ENCODE data around the gene PCSK6. TPM values are rescaled to one million over a fixed set of nuclear protein-coding genes. Genes with fewer than 3 reads are reported as not detected.
A peak's percentile ranks its signal among the peaks of the same experiment; 100 is the strongest.
"Not testable (repeated sequence)": the region's sequence is repeated elsewhere in the genome, so short reads cannot be mapped to it uniquely, and the experiment has no call there.

Gene PCSK6
- polyA plus RNA-seq, 1 donor from 2014 or later = 0.14 TPM

DNA sequence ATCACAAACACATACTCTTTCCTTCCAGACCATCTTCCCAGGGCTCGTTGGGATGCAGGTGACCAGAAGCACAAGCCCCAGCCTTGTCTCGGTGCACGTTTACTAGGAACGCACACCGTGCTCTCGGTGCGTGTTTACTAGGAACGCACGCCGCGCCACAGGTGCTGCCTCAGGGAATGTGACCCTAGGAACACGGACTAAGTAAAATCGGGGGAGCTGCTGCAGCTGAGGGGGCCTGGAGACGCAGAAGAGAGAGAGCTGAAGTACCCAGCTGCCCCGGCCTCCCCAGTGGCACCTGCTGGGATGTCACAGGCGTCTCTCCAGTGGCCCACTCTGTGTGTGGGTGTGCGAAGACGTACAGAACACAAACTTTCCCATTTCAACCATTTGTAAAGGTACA is 103.5 kb downstream of the PCSK6 start:
- Mint-ChIP-seq H3K27me3 (peaks cover 10% of the 10 kb centered on the region), H3K27ac (no peak overlapping the region), H3K4me3 (no peak overlapping the region), H3K9me3 (peaks cover 0 to 3% (median 0%) of the 10 kb centered on the region in 3 donors), H3K36me3 (no peaks in the 10 kb centered on the region), H3K4me1 (no peaks in the 10 kb centered on the region)

DNA sequence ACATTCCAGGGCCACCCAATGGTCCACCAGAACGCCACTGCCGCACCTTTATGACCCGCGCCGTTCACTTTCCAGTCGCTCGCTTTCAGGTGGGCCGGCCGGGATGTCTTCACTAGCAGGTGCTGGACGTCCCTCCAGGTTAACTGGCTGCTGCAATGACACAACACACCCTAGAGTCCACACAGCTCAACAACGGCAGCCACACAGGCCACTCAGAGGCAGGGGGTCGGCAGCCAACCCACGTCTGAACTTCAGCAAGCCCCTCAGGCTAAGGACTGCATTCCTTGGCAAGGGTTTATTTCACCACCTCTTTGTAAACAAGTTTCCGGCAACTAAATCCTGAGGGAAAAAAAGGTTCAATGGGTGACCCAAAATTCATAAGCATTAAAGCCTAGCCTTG is 105.2 kb downstream of the PCSK6 start:
- H3K27me3 Mint-ChIP-seq = peaks cover 7% of the 10 kb centered on the region
- H3K4me3 Mint-ChIP-seq = no peak overlapping the region
- peaks cover 0 to 3% (median 0%) of the 10 kb centered on the region in 3 donors for H3K9me3 Mint-ChIP-seq
- H3K4me1 Mint-ChIP-seq = no peaks in the 10 kb centered on the region
- H3K36me3 Mint-ChIP-seq = no peaks in the 10 kb centered on the region
- no peak overlapping the region for H3K27ac Mint-ChIP-seq

DNA sequence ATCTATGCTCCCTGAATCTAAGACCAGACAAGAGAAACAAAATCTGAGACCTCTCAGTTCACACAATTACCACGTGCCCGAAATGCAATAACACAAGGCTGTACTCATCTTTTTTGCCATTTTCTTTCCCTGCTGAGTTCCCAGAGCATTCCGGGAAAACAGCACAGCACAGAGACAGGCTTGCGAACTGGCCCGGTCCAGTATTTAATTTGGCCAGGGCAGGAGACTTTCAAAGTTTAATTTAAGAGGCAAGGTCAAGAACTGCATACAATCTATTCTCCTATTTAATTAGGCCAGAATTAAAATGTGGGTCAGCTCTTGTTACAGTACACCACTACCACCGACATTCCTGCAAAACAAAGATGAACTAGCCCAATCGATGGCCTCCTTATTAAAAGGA is 107.0 kb downstream of the PCSK6 start:
- Mint-ChIP-seq H3K27ac (peak overlapping the region in 1 of 3 donors; percentile 35), H3K4me1 (no peaks in the 10 kb centered on the region), H3K4me3 (no peak overlapping the region), H3K27me3 (peaks cover 7% of the 10 kb centered on the region), H3K36me3 (no peaks in the 10 kb centered on the region), H3K9me3 (no peaks in the 10 kb centered on the region)

- no peak overlapping the region for H3K27ac Mint-ChIP-seq
- no peaks in the 10 kb centered on the region for H3K36me3 Mint-ChIP-seq
- no peak overlapping the region for H3K4me3 Mint-ChIP-seq
- no peaks in the 10 kb centered on the region for H3K4me1 Mint-ChIP-seq
- peaks cover 7% of the 10 kb centered on the region for H3K27me3 Mint-ChIP-seq
- H3K9me3 Mint-ChIP-seq = no peaks in the 10 kb centered on the region
Measured at GRCh38 chr15:101381671-101382212, 107.8 kb downstream of the PCSK6 start.

GRCh38 chr15:101380146-101380545 is 109.4 kb downstream of the PCSK6 start:
- Mint-ChIP-seq H3K4me1 (no peaks in the 10 kb centered on the region), H3K27ac (no peak overlapping the region), H3K27me3 (peaks cover 4% of the 10 kb centered on the region), H3K9me3 (no peaks in the 10 kb centered on the region), H3K36me3 (no peaks in the 10 kb centered on the region), H3K4me3 (no peak overlapping the region)

DNA sequence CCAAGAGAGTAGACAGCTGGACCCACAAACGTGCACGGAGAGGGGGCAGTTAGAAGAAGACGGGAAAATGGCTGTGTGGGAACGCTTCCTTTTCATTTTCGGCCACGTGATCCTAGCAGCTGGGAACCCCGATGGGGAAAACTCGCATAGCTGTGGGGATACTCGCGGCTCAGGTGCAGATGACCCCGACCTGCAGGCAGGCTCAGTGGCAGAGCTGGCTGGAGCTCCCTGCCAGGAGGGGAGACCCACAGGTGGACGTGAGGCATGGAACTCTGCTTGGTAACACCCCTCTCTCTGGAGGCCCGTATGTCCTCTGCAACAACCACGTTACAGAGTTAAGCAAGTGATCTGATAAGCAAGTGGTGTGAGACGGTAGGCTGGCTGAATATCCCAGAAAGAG is 109.9 kb downstream of the PCSK6 start:
- H3K4me3 Mint-ChIP-seq = no peak overlapping the region
- no peak overlapping the region for H3K27ac Mint-ChIP-seq
- no peaks in the 10 kb centered on the region for H3K9me3 Mint-ChIP-seq
- no peaks in the 10 kb centered on the region for H3K36me3 Mint-ChIP-seq
- no peaks in the 10 kb centered on the region for H3K4me1 Mint-ChIP-seq
- peaks cover 4% of the 10 kb centered on the region for H3K27me3 Mint-ChIP-seq

DNA sequence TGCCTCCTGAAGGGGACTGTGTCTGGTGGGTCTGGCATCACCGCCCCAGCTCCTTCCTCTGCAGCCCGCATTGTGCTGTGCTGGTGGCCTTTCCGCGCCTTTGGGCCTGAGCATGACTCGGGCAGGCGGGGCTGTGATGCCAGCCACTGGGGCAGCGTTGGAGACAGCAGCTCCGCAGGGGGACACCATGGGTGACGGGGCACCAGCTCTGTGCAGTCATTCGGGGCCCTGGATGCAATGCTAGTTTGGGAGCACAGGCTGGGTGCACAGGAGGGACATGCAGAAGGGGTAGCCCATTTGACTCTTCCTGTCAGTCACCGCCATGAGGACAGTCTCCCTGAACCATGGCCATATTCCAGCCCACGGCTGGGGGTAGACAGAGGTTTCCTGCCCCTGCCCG is 110.6 kb downstream of the PCSK6 start:
- H3K27me3 Mint-ChIP-seq = peaks cover 2% of the 10 kb centered on the region
- no peaks in the 10 kb centered on the region for H3K4me1 Mint-ChIP-seq
- no peaks in the 10 kb centered on the region for H3K36me3 Mint-ChIP-seq
- H3K9me3 Mint-ChIP-seq = no peaks in the 10 kb centered on the region
- no peak overlapping the region for H3K4me3 Mint-ChIP-seq
- no peak overlapping the region for H3K27ac Mint-ChIP-seq

- H3K4me1 Mint-ChIP-seq = peaks cover 0 to 3% (median 0%) of the 10 kb centered on the region in 3 donors
- no peak overlapping the region for H3K4me3 Mint-ChIP-seq
- peaks cover 2% of the 10 kb centered on the region for H3K27me3 Mint-ChIP-seq
- no peaks in the 10 kb centered on the region for H3K9me3 Mint-ChIP-seq
- no peak overlapping the region for H3K27ac Mint-ChIP-seq
- no peaks in the 10 kb centered on the region for H3K36me3 Mint-ChIP-seq
Measured at GRCh38 chr15:101378171-101378755, 111.2 kb downstream of the PCSK6 start.

GRCh38 chr15:101376615-101377395 is 112.7 kb downstream of the PCSK6 start:
- Mint-ChIP-seq H3K36me3 (no peaks in the 10 kb centered on the region), H3K4me1 (peaks cover 0 to 3% (median 0%) of the 10 kb centered on the region in 3 donors), H3K9me3 (no peaks in the 10 kb centered on the region), H3K27me3 (peaks cover 4% of the 10 kb centered on the region), H3K4me3 (no peak overlapping the region), H3K27ac (no peak overlapping the region)

DNA sequence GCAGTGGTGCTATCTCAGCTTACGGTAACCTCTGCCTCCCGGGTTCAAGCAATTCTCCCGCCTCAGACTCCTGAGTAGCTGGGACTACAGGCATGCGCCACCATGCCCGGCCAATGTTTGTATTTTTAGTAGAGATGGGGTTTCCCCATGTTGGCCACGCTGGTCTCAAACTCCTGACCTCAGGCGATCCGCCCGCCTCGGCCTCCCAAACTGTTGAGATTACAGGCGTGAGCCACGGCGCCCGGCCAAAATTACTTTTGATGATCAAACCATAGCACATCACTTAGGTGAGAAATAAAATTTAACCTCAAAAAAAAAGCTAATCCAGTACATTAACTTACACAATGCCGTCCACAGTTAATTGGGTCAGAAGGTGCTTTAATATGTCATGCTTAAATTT is 114.5 kb downstream of the PCSK6 start:
- not testable (repeated sequence) for H3K4me1 Mint-ChIP-seq, H3K27ac Mint-ChIP-seq, H3K9me3 Mint-ChIP-seq, H3K36me3 Mint-ChIP-seq, H3K27me3 Mint-ChIP-seq, H3K4me3 Mint-ChIP-seq

DNA sequence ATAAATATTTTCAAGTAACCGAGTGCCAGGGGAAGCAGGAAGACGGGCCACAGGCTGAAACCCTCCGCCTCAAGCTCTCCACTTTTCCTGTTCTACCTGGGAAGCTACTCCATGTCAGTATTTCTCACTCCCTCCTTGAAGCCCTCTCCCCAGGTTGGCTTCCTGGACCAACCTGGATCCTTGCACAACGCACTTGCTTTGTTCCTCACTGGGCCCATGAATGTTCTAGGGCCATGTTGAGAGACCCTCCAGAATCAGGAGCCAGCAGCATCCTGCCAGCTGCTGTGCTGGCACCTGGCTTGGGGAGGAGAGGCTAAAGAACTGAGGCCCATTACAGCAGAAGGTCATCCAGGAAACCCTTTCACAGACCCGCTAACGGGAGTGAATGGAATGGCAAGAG is 115.2 kb downstream of the PCSK6 start:
- Mint-ChIP-seq H3K27me3 (peaks cover 8% of the 10 kb centered on the region), H3K4me3 (no peak overlapping the region), H3K9me3 (no peaks in the 10 kb centered on the region), H3K4me1 (peaks cover 0 to 3% (median 0%) of the 10 kb centered on the region in 3 donors), H3K27ac (no peak overlapping the region), H3K36me3 (no peaks in the 10 kb centered on the region)

DNA sequence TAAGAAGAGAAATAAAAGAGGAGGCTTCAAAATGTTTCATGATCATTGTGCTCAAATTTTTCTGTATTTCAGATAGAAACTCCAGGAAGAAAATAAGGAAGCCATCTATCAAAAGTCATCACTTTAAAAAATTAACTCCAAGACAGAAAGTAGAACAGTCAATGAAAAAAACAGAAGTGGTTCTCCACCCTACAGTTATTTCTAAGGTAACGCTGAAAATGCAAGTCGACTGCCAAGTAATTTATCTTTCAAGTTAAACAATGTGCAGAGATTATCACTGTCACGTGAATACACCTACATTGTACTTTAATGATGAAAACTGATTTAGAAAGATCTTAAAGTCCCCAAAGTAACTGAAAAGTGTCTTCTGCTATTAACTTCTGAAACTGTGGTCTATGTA is 115.9 kb downstream of the PCSK6 start:
- H3K4me1 Mint-ChIP-seq = peaks cover 0 to 3% (median 0%) of the 10 kb centered on the region in 3 donors
- no peak overlapping the region for H3K4me3 Mint-ChIP-seq
- H3K36me3 Mint-ChIP-seq = no peaks in the 10 kb centered on the region
- peaks cover 8% of the 10 kb centered on the region for H3K27me3 Mint-ChIP-seq
- no peak overlapping the region for H3K27ac Mint-ChIP-seq
- H3K9me3 Mint-ChIP-seq = no peaks in the 10 kb centered on the region

- Mint-ChIP-seq H3K27me3 (peaks cover 8% of the 10 kb centered on the region), H3K27ac (no peak overlapping the region), H3K4me3 (no peak overlapping the region), H3K9me3 (no peaks in the 10 kb centered on the region), H3K36me3 (no peaks in the 10 kb centered on the region), H3K4me1 (peaks cover 0 to 3% (median 0%) of the 10 kb centered on the region in 3 donors)
Measured at GRCh38 chr15:101372960-101373525, 116.5 kb downstream of the PCSK6 start.

GRCh38 chr15:101372149-101372577 is 117.3 kb downstream of the PCSK6 start:
- Mint-ChIP-seq H3K27me3 (peaks cover 8% of the 10 kb centered on the region), H3K4me3 (peak overlapping the region in 1 of 4 donors; percentile 30), H3K9me3 (no peaks in the 10 kb centered on the region), H3K36me3 (no peaks in the 10 kb centered on the region), H3K4me1 (peaks cover 0 to 3% (median 0%) of the 10 kb centered on the region in 3 donors), H3K27ac (no peak overlapping the region)

- peaks cover 8% of the 10 kb centered on the region for H3K27me3 Mint-ChIP-seq
- H3K36me3 Mint-ChIP-seq = no peaks in the 10 kb centered on the region
- peaks cover 0 to 3% (median 0%) of the 10 kb centered on the region in 3 donors for H3K4me1 Mint-ChIP-seq
- no peaks in the 10 kb centered on the region for H3K9me3 Mint-ChIP-seq
- H3K27ac Mint-ChIP-seq = no peak overlapping the region
- no peak overlapping the region for H3K4me3 Mint-ChIP-seq
Measured at GRCh38 chr15:101371519-101371918, 118.0 kb downstream of the PCSK6 start.

Measured in IgD-negative memory B cell (primary cell).